ENCODE data around the gene TMEM120B.
"Not testable (repeated sequence)": the region's sequence is repeated elsewhere in the genome, so short reads cannot be mapped to it uniquely, and the experiment has no call there.

The TMEM120B gene

GRCh38 chr12:121712461-121713256 is at the start of gene TMEM120B:
Gene TMEM120B (plus strand): TSS chr12:121712752. CDS start chr12:121712896, 144 bp downstream.
- DNase-seq: peak; percentile 83 to 86

- no peak for DNase-seq
These were observed 49.0 kb upstream of the TMEM120B start for GRCh38 chr12:121663610-121663929.

DNA sequence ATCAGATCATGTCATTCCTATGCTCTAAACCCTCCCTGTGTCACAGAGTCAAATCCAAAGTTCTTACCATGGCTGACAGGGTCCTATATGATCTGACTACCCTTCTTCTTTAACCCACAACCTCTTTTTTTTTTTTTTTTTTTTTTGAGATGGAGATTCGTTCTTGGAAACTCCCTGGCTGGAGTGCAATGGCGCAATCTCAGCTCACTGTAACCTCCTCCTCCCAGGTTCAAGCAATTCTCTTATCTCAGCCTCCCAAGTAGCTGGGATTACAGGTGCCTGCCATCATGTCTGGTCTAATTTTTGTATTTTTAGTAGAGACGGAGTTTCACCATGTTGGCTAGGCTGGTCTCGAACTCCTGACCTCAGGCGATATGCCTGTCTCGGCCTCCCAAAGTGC is 45.7 kb upstream of the TMEM120B start:
- DNase-seq: not testable (repeated sequence)

DNA sequence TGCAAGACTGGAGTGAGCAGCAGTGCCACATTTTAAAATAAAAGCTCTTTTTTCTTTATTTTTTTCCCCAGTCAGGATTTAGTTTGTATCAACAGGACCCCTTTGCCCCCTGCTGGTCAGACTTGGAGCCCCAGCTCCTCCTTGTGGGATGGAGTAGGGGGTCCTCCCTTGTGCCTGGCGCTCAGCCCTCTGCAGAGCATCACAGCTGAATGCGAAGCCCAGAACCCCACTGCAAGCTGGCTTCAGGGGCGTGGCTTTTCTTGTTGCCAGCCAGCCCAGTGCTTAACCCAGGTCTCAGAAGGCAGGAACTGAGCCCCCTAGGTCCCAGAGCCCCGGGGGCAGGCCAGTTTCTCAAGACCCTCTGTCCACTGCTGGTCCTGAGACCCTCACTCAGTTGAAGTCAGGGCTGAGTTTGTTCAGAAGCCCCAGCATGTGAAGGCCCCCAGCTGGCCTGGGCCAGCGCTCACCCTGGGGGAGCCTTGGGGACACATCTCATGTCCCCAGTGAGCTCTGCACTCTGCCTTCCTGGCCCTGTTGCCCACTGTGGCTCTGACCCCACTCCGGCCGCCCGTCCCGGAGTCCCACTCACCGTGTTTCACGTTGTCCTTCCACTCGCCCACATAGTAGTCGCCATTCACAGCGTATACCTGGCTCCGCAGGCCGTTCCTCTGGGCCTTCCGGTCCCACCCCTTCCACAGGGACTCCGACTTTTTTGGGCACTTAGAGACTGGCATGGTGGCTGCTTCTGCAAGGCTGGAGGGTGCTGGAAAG is 43.6 kb upstream of the TMEM120B start:
- peak; percentile 67 to 68 for DNase-seq

- no peak for DNase-seq
These were observed 43.0 kb upstream of the TMEM120B start, which contains the start of gene MORN3 for GRCh38 chr12:121669521-121669900. Gene MORN3 (minus strand): TSS chr12:121669654. CDS start chr12:121669483, 171 bp downstream.

GRCh38 chr12:121673013-121673511 is 39.5 kb upstream of the TMEM120B start:
- no peak for DNase-seq

DNA sequence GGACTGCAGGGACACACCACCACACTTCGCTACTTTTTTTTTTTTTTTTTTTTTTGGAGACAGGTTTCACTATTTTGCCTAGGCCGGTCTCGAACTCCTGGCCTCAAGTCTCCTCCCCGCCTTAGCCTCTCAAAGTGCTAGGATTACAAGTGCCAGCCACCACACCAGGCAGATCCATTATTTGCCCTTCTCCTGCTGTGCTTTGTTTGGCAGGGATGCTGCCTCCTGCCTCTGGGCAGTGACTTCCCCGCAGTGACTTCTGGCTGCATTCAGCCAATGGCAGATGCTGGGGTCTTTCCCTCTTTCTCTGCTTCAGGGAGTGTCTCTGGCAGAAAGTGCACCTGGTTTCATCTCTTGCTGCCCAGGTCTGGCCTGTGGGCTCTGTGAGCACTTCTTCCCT is 36.4 kb upstream of the TMEM120B start:
- DNase-seq: no peak

DNA sequence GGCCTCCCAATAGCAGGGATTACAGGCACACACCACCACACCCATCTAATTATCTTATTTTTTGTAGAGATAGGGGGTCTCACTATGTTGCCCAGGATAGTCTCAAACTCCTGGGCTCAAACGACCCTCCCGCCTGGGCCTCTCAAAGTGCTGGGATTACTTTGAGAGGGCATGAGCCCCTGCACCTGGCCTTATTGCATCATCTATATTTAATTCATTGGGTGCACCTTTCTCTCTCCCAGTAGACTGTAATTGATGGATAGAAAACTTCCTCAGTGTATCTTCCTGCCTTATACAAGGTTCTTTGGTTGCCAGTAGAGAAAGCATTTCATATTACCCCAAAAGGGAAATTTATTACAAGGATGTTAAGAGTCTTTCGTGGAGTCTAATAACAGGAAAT is 34.2 kb upstream of the TMEM120B start:
- DNase-seq: no peak

- no peak for DNase-seq
These were observed 33.7 kb upstream of the TMEM120B start for GRCh38 chr12:121678716-121679300.

DNA sequence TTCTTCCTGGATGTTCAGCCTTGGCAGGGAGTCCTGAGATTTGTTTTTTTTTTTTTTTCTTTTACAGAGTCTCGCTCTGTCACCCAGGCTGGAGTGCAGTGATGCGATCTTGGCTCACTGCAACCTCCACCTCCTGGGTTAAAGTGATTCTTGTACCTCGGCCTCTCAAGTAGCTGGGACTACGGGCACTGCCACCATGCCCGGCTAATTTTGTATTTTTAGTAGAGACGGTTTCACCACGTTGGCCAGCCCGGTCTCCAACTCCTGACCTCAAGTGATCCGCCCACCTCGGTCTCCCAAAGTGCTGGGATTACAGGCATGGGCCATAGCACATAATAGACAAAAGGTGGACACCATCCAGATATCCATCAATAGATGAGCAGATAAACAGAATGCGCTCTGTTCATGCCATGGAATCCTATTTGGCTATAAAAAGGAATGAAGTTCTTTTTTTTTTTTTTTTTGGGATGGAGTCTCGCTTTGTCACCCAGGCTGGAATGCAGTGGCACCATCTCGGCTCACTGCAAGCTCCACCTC is 32.8 kb upstream of the TMEM120B start:
- not testable (repeated sequence) for DNase-seq

- DNase-seq: no peak
These were observed 23.6 kb upstream of the TMEM120B start for GRCh38 chr12:121688966-121689365.

GRCh38 chr12:121689430-121689829 is 23.1 kb upstream of the TMEM120B start:
- DNase-seq: no peak

DNA sequence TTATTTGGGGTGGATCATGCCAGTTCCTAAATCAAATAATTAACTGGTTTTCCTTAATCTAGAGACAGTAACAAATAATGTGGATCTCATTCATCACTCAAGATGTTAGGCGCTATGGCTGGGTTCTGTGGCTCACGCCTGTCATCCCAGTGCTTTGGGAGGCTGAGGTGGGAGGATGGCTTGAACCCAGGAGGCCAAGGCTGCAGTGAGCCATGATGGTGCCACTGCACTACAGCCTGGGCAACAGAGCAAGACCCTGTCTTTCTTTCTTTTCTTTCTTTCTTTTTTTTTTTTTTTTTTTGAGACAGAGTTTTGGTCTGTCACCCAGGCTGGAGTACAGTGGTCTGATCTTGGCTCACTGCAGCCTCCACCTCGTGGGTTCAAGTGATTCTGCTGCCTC is 19.8 kb upstream of the TMEM120B start:
- DNase-seq: not testable (repeated sequence)

GRCh38 chr12:121693155-121693687 is 19.3 kb upstream of the TMEM120B start:
- DNase-seq: no peak

DNA sequence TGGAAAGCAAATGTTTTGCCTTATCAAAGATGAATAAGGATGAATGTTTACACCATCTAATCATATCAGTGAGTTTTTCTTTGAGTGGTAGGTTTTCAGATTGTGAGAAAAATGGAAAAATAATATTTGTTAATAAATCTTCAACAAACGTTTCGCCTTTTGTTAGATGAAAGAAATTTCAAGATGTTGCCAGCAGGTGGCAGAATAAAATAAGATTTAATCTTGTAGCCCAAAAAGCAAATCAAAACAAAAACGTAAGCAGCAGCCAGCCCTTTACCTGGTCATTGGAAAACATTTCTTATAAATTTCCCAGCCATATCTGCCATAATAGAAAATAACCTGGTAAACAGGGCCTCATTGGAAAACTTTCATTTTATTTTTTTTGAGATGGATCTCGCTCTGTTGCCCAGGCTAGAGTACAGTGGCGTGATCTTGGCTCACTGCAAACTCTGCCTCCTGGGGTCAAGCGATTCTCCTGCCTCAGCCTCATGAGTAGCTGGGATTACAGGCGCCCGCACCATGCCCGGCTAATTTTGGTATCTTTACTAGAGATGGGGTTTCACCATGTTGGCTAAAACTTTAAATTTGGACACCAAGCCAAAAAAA is 15.4 kb upstream of the TMEM120B start:
- no peak for DNase-seq

DNA sequence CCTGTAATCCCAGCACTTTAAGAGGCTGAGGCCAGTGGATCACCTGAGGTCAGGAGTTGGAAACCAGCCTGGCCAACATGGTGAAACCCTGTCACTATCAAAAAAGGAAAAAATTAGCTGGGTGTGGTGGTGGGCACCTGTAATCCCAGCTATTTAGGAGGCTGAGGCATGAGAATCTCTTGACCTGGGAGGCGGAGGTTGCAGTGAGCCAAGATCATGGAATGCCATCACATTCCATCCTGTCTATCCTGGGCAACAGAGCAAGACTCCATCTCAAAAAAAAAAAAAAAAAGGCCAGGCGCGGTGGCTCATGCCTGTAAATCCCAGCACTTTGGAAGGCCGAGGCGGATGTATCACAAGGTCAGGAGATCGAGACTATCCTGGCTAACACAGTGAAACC is 14.7 kb upstream of the TMEM120B start:
- DNase-seq: not testable (repeated sequence)

DNA sequence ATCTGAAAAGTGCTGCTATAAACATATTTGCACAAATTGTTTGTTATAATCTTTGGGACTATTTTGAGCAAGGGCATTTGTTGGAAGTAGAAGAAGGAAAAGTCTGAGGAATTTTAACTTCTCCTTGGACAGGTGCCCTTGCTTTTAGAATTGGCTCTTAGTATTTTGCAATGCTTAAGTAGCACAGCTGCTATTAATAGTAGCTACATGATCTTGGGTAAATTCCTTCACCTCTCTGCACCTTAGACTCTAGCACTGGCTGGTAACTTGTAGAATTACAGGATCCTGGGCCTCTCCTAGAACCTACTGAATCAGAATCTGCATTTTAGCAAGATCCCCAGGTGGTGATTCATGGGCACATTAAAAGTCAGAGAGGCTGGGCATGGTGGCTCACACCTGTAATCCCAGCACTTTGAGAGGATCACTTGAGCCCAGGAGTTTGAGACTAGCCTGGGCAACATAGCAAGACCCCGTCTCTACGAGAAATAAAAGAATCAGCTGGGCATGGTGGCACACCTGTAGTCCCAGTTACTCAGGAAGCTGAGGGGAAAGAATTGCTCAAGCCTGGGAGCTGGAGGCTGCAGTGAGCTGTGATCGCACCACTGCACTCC is 10.8 kb upstream of the TMEM120B start:
- no peak for DNase-seq

DNA sequence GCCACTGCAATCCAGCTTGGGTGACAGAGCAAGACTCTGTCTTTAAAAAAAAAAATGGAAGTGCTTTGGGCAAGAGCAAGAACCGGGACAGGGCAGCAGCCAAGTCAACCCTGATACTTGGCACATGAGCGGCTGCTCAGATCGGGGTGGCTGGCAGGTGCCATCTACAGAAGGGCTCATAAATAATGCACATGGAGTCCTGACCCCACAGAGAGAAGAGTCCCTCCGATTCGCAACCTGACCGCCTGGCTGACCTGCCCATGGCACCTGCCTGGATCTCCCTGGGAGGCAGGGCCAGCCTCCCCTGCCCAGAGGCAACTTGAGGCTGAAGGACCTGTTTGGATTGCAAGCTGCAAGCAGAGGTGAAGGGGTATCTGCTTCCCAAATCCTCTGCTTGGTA is 9.6 kb upstream of the TMEM120B start:
- DNase-seq: no peak

DNA sequence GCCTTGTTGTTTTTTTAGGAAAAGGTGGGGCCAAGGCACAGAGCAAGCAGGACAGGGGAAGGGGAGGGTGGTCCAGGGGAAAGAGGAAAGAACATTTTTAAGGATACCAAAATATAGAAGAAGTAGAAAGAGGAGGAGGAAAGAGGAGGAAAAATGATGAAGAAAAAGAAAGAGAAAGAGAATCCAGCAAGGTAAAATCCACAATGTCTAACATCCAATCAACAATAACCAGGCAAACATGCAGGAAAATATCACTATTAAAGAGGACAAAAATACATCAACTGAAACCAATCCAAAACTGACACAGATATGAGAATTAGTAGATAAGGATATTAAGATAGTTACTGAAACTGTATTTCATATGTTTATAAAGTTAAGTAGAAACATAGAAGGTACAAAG is 7.0 kb upstream of the TMEM120B start:
- no peak for DNase-seq

DNA sequence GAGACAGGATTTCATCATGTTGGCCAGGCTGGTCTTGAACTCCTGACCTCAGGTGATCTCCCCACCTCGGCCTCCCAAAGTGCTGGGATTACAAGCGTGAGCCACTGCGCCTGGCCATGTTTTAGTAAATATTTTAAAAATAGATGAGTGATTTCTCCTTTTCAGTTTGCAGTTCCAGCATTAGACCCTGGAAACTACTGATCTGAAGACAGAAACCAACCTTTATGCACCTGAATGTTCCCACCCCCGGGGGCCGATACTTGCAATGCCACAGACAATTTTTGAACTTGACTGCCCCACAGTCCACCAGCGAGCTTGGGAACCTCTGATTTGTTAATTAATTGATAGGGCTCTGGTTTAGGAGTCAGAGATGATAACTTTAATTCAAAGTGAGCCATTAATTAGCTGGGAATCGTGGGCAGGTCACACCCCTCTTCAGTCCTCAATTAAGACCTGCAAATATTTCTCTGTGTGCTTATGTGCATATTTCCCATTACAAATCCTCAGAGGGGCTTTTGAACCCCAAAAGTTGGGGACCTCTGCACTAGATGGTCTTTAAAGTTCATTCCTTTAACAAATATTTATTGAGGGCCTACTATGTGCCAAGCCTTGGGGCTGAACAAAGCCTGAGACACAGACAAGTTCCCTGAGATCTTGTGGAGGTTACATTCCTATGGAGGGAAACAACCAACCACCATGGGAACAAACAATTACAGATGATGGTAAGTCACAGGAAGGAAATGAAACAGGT is 4.1 kb upstream of the TMEM120B start:
- no peak for DNase-seq

DNA sequence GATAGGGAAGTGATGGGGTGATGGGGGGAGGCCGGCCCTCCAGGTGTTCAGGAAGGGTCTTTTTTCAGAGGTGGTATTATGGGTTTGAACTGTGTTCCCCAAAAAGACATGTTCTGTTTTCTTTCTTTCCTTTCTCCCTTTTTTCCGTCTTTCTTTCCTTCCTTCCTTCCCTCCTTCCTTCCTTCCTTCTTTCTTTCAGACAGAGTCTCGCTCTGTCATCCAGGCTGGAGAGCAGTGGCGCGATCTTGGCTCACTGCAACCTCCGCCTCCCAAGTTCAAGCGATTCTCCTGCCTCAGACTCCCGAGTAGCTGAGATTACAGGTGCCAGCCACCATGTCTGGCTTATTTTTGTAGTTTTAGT is 3.5 kb upstream of the TMEM120B start:
- DNase-seq: not testable (repeated sequence)
